ENCODE results near the gene RPL37. TPM values are rescaled to one million over a fixed set of nuclear protein-coding genes. Genes with fewer than 3 reads are reported as not detected.
"Not testable (repeated sequence)": the region's sequence is repeated elsewhere in the genome, so short reads cannot be mapped to it uniquely, and the experiment has no call there.

The RPL37 gene
- total RNA-seq, 1 donor from 2014 or later: 721 TPM

DNA sequence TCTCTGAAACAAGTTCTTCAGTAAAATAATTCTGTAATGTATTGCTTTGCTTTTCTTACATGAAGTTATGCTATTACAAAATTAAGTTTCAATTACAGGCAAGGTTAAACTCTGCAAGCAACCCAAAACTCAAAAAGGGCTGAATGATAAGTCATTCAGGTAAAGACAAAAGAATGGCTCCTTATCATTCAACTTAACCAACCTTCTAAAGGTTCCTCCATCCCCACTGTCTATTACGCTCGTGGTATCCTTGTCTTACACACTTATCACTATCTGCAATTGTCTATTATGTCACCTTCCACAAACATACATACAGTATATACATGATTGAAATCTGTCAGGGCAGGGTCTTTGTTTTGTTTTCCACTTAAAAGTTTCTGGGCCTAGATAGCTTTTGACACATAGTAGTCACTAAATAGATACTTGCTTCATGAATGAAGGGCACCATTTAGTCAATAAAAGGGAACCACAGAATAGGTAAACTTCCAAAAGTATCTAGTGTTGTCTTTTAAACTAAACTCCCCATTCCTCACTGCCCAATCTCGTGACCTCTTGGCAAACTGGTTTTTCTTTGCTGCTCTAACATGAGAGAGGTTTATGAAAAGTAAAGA is 6.9 kb downstream of the RPL37 start:
- peaks cover 25% of the 10 kb centered on the region for H3K4me1 Mint-ChIP-seq (ENCODE audit: low read depth)
- H3K27ac Mint-ChIP-seq (ENCODE audit: unreplicated experiment): no peak overlapping the region
- no peaks in the 10 kb centered on the region for H3K9me3 Mint-ChIP-seq (ENCODE audit: low read depth)
- no peak overlapping the region for H3K4me3 Mint-ChIP-seq (ENCODE audit: unreplicated experiment)
- DNase-seq (ENCODE audit: low spot score): no peak
- no peaks in the 10 kb centered on the region for H3K27me3 Mint-ChIP-seq (ENCODE audit: low read depth)
- TF ChIP-seq, protein P1, sequence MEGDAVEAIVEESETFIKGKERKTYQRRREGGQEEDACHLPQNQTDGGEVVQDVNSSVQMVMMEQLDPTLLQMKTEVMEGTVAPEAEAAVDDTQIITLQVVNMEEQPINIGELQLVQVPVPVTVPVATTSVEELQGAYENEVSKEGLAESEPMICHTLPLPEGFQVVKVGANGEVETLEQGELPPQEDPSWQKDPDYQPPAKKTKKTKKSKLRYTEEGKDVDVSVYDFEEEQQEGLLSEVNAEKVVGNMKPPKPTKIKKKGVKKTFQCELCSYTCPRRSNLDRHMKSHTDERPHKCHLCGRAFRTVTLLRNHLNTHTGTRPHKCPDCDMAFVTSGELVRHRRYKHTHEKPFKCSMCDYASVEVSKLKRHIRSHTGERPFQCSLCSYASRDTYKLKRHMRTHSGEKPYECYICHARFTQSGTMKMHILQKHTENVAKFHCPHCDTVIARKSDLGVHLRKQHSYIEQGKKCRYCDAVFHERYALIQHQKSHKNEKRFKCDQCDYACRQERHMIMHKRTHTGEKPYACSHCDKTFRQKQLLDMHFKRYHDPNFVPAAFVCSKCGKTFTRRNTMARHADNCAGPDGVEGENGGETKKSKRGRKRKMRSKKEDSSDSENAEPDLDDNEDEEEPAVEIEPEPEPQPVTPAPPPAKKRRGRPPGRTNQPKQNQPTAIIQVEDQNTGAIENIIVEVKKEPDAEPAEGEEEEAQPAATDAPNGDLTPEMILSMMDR (IDR thresholded peaks at IDR 0.05): no peak
- H3K36me3 Mint-ChIP-seq (ENCODE audit: low read depth): peaks cover 51% of the 10 kb centered on the region

DNA sequence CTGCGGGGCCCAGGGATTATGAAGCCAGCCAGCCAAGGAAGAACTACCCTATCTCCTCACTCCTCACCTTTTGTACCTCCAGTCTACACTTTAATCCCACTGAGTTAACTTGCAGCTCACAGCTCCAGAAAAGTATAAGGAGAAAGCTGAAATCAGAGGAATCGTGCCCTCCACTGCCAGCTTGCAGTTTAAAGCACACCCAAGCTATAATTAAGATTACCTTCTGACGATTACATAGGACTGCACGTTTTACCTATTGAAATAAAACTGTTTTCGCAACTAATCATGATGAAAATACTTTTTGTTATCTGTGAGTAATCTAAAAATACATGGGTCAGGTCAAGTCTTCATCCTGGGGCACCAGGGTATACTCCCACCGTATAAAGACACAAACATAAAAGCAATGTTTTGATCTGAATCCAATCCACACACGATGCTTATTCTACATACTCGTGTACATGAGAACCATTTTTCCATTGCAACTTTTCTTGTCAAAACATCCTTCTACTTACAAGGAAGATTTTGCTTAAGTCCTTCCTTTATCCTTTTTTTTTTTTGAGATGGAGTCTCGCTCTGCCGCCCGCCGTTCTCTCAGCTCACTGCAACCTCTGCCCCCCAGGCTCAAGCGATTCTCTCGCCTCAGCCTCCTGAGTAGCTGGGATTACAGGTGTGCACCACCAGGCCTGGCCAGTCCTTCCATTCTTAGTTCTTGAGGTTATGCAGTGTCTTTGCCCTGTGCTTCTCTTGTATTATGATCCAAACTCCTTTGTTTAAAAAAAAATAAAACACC is 7.6 kb downstream of the RPL37 start:
- Mint-ChIP-seq H3K27me3 (ENCODE audit: low read depth) (no peaks in the 10 kb centered on the region), H3K27ac (ENCODE audit: unreplicated experiment) (no peak overlapping the region), H3K4me3 (ENCODE audit: unreplicated experiment) (no peak overlapping the region), H3K9me3 (ENCODE audit: low read depth) (no peaks in the 10 kb centered on the region), H3K4me1 (ENCODE audit: low read depth) (peaks cover 18% of the 10 kb centered on the region), H3K36me3 (ENCODE audit: low read depth) (peaks cover 44% of the 10 kb centered on the region)
- DNase-seq (ENCODE audit: low spot score): no peak
- TF ChIP-seq, protein P1 (IDR thresholded peaks at IDR 0.05): no peak

DNA sequence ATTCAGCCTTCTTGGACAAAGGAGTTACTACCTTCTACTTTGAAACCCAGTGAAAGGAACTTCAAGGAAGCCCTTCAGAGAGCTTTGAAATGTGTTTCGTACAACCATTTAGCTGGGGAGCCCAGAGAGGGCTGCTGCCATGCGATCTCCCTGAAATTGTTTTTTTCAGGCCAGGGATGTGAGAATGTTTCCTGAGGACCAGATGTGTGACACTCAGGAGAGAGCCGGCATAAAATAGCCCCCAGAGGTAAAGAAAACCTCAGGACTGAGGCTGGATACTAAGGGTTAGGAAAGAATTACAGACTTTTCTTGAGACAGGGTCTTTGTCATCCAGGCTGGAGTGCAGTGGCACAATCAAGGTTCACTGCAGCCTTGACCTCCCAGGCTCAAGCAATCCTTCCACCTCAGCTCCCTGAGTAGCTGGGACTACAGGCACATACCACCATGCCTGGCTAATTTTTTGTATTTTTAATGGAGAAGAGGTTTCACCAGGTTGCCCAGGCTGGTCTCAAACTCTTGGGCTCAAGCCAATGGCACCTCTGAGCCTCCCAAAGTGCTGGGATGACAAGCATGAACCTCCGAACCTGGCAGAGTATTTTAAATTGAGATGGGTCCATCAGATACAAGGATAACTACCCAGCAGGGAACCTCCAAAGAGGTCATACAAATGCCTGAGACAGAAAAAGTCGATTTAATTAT is 8.4 kb downstream of the RPL37 start:
- TF ChIP-seq, protein P1 (IDR thresholded peaks at IDR 0.05): no peak
- Mint-ChIP-seq H3K9me3 (ENCODE audit: low read depth) (no peaks in the 10 kb centered on the region), H3K36me3 (ENCODE audit: low read depth) (peaks cover 37% of the 10 kb centered on the region), H3K4me3 (ENCODE audit: unreplicated experiment) (no peak overlapping the region), H3K4me1 (ENCODE audit: low read depth) (peaks cover 10% of the 10 kb centered on the region), H3K27me3 (ENCODE audit: low read depth) (no peaks in the 10 kb centered on the region), H3K27ac (ENCODE audit: unreplicated experiment) (no peak overlapping the region)
- no peak for DNase-seq (ENCODE audit: low spot score)

DNA sequence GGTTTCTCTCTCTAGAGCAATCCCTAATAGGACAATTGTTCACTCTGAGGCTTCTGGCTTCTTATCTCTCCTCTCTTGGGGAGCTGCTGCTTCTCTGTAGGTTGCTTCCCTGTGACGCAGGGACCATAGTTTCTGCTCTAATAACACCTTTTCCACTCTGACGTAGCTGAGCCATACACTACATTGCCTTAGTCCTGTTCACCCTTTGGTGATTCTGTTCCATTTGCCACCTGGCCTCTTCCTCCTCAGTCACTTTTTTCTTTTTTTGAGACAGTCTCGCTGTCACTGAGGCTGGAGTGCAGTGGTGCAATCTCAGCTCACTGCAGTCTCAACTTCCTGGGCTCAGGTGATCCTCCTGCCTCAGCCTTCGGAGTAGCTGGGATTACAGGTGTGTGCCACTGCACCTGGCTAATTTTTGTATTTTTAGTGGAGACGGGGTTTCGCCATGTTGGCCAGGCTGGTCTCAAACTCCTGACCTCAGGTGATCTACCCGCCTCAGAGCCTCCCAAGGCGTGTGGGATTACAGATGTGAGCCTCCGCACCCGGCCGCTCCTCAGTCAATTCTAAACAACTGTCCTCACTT is 9.5 kb downstream of the RPL37 start:
- H3K27ac Mint-ChIP-seq (ENCODE audit: unreplicated experiment); DNase-seq (ENCODE audit: low spot score); H3K4me3 Mint-ChIP-seq (ENCODE audit: unreplicated experiment); H3K9me3 Mint-ChIP-seq (ENCODE audit: low read depth); H3K27me3 Mint-ChIP-seq (ENCODE audit: low read depth); H3K4me1 Mint-ChIP-seq (ENCODE audit: low read depth): not testable (repeated sequence)
- H3K36me3 Mint-ChIP-seq (ENCODE audit: low read depth): peaks cover 29% of the 10 kb centered on the region

DNA sequence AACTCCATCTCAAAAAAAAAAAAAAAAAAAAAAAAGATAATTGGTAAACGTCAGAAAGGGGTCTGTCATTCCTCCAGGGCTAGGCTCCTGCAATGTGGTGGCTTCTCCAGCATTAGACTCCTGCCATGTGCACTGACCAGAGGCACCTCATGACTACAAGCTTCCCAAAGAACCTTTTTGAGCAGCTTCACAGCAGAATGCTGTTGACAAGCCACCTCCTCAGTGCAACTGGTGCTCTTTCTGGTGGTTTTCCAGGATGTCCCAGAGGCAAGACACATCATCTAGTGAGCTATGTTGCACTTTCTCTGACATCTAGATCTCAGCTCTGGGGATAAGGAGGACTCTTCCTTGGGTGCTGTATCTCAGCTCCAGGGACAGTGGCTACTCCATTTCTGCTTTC is 11.6 kb downstream of the RPL37 start:
- H3K36me3 Mint-ChIP-seq (ENCODE audit: low read depth): peaks cover 15% of the 10 kb centered on the region
- no peaks in the 10 kb centered on the region for H3K27me3 Mint-ChIP-seq (ENCODE audit: low read depth)
- no peaks in the 10 kb centered on the region for H3K4me1 Mint-ChIP-seq (ENCODE audit: low read depth)
- H3K27ac Mint-ChIP-seq (ENCODE audit: unreplicated experiment): peak overlapping the region; percentile 32
- no peak overlapping the region for H3K4me3 Mint-ChIP-seq (ENCODE audit: unreplicated experiment)
- TF ChIP-seq, protein P1 (IDR thresholded peaks at IDR 0.05): no peak
- DNase-seq (ENCODE audit: low spot score): no peak
- no peaks in the 10 kb centered on the region for H3K9me3 Mint-ChIP-seq (ENCODE audit: low read depth)
